Measurements from ENCODE around the gene IPO5.

IPO5 gene

DNA sequence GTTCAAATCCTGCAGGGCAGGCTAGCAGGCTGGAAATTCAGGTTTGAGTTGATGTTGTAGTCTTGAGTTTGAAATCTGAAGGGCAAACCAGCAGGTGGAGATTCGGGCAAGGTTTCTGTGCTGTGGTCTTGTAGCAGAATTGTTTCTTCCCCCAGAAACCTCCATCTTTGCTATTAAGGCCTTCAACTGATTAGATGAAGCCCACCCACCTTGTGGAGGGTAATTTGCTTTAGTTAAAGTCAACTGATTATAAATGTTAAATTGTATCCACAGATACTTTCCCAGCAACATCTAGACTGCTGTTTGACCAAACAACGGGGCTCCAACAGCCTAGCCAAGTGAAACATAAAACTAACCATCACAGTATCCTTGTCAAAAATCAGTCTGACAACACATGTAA is 9.4 kb downstream of the IPO5 start:
- ChIA-PET POLR2A (no interaction called here), CTCF (no interaction called here)
- TF ChIP-seq, protein P1, sequence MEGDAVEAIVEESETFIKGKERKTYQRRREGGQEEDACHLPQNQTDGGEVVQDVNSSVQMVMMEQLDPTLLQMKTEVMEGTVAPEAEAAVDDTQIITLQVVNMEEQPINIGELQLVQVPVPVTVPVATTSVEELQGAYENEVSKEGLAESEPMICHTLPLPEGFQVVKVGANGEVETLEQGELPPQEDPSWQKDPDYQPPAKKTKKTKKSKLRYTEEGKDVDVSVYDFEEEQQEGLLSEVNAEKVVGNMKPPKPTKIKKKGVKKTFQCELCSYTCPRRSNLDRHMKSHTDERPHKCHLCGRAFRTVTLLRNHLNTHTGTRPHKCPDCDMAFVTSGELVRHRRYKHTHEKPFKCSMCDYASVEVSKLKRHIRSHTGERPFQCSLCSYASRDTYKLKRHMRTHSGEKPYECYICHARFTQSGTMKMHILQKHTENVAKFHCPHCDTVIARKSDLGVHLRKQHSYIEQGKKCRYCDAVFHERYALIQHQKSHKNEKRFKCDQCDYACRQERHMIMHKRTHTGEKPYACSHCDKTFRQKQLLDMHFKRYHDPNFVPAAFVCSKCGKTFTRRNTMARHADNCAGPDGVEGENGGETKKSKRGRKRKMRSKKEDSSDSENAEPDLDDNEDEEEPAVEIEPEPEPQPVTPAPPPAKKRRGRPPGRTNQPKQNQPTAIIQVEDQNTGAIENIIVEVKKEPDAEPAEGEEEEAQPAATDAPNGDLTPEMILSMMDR (IDR thresholded peaks at IDR 0.05; ENCODE audit: control extremely low read depth, extremely low read depth, low read depth, missing control alignments), result no peak
- no peak for DNase-seq (ENCODE audit: extremely low spot score)

DNA sequence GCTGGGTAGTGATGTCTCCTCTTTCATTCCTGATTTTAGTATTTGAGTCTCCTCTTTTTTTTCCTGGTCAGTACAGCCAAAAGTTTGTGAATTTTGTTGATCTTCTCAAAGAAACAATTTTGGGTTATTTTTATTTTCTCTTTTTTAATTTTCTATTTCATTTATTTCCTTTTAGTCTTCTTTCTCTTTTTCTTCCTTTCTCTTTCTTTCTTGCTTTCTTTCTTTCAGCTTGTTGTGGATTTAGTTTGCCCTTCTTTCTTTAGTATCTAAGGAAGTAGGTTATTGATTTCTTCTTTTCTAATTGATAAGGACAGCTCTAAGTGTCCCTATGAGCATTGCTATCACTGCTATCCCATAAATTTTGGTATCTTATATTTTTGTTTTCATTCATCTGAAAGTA is 13.8 kb downstream of the IPO5 start:
- ChIA-PET CTCF (no interaction called here), POLR2A (no interaction called here)
- no peak for DNase-seq (ENCODE audit: extremely low spot score)
- TF ChIP-seq, protein P1 (IDR thresholded peaks at IDR 0.05; ENCODE audit: control extremely low read depth, extremely low read depth, low read depth, missing control alignments), result no peak

DNA sequence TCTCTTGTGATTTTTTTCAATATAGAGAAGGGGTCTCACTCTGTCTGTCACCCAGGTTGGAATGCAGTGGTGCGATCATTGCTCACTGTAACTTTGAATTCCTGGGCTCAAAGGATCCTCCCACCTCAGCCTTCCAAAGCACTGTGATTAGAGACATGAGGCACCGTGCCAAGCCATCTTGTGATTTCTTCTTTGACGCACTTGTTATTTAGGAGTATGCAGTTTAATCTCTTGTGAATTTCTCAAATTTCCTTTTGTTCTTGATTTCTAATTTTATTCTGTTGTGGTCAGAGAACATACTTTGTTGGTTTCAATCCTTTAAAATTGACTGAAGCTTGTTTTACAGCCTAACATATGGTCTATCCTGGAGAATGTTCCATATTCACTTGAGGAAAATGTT is 14.5 kb downstream of the IPO5 start:
- CTCF ChIA-PET, result no interaction called here
- DNase-seq (ENCODE audit: extremely low spot score), result no peak
- TF ChIP-seq, protein P1 (IDR thresholded peaks at IDR 0.05; ENCODE audit: control extremely low read depth, extremely low read depth, low read depth, missing control alignments), result no peak
- POLR2A ChIA-PET, result no interaction called here

DNA sequence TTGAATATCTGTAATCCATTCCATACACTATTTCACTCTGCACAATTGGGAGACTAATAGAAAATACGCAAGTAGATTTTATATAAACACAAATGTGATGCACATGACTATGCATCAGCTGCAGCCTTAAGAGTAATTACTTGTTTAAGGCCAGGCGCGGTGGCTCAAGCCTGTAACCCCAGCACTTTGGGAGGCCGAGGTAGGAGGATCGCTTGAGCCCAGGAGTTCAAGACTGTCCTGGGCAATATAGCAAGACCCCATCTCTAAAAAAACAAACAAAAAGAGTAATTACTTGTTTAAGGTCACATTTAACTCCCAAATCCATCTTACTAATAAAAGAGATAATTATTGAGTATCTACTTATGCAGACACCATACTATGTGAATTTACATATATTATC is 18.0 kb downstream of the IPO5 start:
- DNase-seq (ENCODE audit: extremely low spot score), result no peak
- TF ChIP-seq, protein P1 (IDR thresholded peaks at IDR 0.05; ENCODE audit: control extremely low read depth, extremely low read depth, low read depth, missing control alignments), result no peak
- CTCF ChIA-PET, result interaction anchor here (2.1 kb wide), 1 partner anchor 115 kb away, joined by 7 read pairs; no protein-coding TSS in a partner anchor
- POLR2A ChIA-PET, result no interaction called here

DNA sequence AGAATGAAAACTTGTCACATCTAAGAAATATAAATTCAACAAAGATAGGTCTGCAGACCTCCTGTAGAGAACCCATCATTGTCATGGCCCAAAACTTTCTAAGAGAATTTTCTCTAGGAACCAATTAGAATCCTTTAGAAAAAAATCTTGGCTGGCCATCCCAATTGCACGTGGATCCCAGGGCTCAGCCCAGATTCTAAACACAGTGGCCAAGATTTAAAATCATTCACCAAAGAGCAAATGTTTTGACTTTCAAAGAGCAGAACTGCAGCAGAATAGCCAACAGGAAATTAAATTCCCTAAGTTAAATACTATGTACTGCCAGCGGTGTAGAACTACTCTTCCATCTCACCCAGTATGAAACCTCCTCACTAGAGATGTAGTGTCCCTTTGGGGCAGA is 21.3 kb downstream of the IPO5 start:
- TF ChIP-seq, protein P1 (IDR thresholded peaks at IDR 0.05; ENCODE audit: control extremely low read depth, extremely low read depth, low read depth, missing control alignments), result no peak
- CTCF ChIA-PET, result no interaction called here

DNA sequence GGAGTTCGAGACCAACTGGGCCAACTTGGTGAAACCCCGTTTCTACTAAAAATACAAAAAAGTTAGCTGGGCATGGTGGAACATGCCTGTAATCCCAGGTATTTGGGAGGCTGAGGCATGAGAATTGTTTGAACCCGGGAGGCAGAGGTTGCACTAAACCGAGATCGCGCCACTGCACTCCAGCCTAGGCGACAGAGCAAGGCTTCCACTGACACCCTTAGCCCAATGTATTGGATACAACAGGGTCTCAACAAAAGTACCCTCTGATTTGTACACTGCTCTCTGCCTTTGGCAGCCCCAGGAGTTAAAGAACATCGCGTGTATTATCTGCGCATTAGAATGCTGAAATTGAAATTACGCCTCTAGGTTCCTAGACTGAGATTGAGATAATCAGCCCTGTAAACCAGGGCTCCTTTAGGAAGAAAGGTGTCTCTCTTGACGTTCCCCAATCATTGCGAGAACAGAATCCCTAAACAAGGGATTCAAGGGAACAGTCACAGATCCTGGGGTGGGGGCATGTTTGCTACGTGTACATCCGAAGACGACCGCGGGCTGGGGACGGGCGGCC is 21.9 kb downstream of the IPO5 start:
- POLR2A ChIA-PET, result no interaction called here
- no peak for DNase-seq (ENCODE audit: extremely low spot score)

More for the DNA sequence above, 21.3 kb downstream of the IPO5 start:
- POLR2A ChIA-PET, result no interaction called here
- no peak for DNase-seq (ENCODE audit: extremely low spot score)

More for the DNA sequence above, 21.9 kb downstream of the IPO5 start:
- CTCF ChIA-PET, result no interaction called here
- TF ChIP-seq, protein P1 (IDR thresholded peaks at IDR 0.05; ENCODE audit: control extremely low read depth, extremely low read depth, low read depth, missing control alignments), result no peak
